Measurements from ENCODE around the gene ARSB.
"Not testable (repeated sequence)": the region's sequence is repeated elsewhere in the genome, so short reads cannot be mapped to it uniquely, and the experiment has no call there.

Gene ARSB

GRCh38 chr5:78744951-78745534 lies 240.1 kb downstream of the ARSB start:
- no peak for DNase-seq

GRCh38 chr5:78741019-78741418 lies 244.1 kb downstream of the ARSB start:
- no peak for DNase-seq

DNA sequence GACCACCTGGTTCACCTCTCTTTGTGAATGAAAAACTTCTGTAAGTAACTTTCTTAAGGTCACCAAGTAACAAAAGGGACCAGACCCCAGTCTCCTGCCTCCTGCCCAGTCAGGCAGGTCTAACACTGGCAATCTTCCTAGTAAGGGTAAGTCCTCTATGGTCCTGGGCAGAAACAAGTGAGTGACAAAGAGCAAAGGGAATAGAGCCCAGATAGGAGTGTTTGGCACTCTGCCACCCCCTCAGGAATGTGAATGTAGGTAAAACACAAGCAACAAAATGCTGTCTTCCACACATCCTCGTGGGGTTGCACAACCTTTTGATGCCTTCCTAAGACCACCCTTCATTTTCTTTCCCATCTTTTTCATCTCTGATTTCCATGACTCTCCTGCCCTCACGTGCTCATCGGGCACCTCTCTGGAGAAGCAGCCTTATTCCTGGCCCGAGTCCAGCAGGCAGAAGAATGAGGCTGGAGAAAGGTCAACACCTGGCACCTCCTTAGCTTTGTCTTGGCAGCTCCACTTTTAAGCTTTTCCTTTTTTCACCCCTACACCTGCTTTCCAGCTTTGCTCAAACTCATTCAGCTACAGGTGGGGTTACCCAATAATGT lies 246.3 kb downstream of the ARSB start:
- no peak for DNase-seq

DNA sequence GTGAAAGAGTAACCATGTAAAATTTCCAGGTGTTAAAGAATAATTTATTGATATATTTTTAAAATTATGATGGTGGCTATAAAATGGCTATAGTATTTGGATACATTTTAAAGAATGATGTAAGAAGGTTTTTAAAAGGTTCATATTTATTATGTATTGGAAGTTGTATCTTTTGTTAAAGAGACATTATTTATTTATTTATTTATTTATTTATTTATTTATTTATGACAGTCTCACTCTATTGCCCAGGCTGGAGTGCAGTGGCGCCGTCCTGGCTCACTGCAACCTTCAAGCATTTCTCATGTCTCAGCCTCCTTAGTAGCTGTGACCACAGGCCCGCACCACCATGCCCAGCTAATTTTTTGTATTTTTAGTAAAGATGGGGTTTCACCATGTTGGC lies 247.0 kb downstream of the ARSB start:
- no peak for DNase-seq

DNA sequence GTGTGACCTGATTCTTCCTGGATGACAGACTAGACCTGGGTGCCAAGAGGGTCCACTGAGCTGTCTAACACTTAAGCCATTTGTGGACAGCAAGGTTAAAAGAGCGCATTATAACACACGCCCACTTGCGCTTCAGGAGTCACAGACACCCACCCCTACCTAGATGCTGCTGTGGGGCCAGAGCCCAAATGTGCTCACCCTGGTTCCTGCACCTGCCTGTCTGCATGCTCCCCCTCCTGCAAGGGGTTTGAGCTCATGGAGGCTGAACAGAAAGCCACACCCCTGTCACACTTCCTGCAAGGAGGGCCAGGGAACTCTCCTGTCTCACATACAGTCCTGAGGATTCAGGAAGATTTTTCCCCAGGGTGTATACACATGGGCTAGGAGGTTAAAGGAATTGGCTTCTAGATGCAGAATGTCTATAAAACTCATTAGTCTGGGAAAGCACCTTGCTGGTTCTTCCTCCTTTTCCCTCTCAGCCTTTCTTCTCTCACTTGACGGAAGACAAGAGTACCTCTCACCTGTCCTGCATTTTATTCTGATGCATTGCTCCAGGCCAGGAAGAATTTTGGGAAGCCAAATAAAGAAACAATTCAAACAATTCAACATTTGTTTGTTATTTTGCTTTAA lies 249.2 kb downstream of the ARSB start:
- no peak for DNase-seq

GRCh38 chr5:78734950-78735349 lies 250.2 kb downstream of the ARSB start:
- DNase-seq, result no peak

DNA sequence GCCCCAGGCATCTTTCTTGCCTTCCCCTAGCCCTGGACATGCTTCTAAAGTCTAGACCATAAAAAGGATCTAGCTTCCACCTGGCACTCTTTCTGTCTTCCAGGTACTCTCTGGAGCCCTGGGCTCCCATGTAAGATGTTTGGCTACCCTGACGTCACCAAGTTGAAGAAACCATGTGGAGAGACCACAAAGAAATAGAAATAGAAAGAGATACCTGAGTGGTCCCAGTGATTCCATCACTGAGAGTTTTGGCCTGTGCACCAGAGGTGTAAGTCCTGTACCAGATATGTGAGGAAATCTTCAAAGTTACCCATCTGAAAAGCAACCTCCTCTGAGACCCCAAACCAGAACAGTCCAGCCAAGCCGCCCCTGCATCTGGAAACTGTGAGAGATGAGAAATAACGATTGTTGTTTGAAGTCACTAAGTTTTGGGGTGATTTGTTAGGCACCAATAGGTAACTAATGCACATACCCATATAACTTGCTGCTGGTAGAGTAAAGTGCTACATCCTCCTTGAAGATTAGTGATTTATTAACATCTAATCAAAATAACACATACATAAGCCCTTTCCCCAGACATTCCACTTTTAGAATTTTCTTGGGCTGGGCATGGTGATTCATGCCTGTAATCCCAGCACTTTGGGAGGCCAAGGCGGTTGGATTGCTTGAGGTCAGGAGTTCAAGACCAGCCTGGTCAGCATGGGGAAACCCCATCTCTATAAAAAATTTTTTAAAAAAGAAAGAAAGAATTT lies 250.8 kb downstream of the ARSB start:
- no peak for DNase-seq

GRCh38 chr5:78732721-78733120 lies 252.4 kb downstream of the ARSB start:
- not testable (repeated sequence) for DNase-seq

GRCh38 chr5:78731884-78732283 lies 253.2 kb downstream of the ARSB start:
- no peak for DNase-seq

DNA sequence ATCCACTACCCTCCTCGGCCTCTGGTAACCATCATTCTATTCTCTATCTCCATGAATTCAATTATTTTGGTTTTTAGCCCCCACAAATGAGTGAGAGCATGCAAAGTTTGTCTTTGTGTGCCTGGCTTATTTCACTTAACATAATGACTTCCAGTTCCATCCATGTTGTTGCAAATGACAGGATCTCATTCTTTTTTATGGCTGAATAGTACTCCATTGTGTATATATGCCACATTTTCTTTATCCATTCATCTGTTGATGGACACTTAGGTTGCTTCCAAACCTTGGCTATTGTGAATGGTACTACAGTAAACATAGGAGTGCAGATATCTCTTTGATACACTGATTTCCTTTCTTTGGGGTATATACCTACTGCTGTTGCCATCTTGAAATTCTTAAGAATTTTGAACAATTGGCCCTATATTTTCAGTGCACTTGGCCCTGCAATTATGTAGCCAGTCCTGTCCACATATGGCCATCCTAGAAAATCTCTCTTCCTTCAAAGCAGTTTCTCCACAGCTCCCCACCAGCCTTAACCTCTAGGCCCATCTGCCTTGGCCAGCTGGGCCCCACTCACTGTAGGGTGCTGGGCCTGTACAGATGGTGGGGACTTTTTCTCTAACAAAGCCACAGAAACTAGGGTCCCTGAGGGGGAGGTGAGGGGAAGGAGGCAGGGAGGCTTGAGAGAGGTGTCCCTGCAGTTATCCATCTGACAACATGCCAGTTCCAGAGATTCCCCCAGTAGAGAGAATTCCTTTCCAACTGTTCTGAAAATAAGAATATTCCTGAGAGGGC lies 254.6 kb downstream of the ARSB start:
- no peak for DNase-seq

- no peak for DNase-seq
Measured at GRCh38 chr5:78727786-78728761, 257.0 kb downstream of the ARSB start.
